B cell (primary cell): ENCODE data around the gene ESYT2. TPM values are rescaled to one million over a fixed set of nuclear protein-coding genes. Genes with fewer than 3 reads are reported as not detected.

Experiments used
- ATAC-seq: fragments of 200-7000 bp; cut with Tn5 transposase; one replicate; pipeline ENCODE4 v1.10.0; 2021; ENCODE audit warnings: low read depth, mild to moderate bottlenecking, moderate number of reproducible peaks, moderate library complexity
- CTCF ChIA-PET: fragments of 350-600 bp; sonication (Branson Sonifier 250); formaldehyde crosslinking; loops from one replicate; lab custom pipeline; 2021; ENCODE audit warnings: antibody characterized with exemption, inconsistent platforms; lab: Charles Lee
- POLR2A ChIA-PET: fragments of 350-600 bp; sonication (Branson Sonifier 250); formaldehyde crosslinking; loops from one replicate; lab custom pipeline; 2021; ENCODE audit warnings: antibody characterized with exemption; lab: Charles Lee
- DNase-seq: peaks from one replicate; pipeline ENCODE4 v3.0.0; 2013
- H2AFZ ChIP-seq: 2 replicates; pipeline ENCODE4 v1.6.1; 2012; ENCODE audit warnings: mild to moderate bottlenecking, low read depth, low read length; ENCODE audit not compliant: insufficient read depth, poor library complexity, severe bottlenecking
- H3K27ac ChIP-seq, 2 donors: 1 replicate in 1 of 2; 2 replicates in 1 of 2; pipeline ENCODE4 v1.5.1; 2012 to 2013; ENCODE audit warnings: low read length in 2 of 2, mild to moderate bottlenecking in 2 of 2, moderate library complexity in 1 of 2
- H3K27me3 ChIP-seq, 4 experiments: fragments of 200-600 bp in 1 of 4; sonication (generic) in 1 of 4; replicated peaks in 1 of 4; 1 replicate in 2 of 4; 2 replicates in 2 of 4; pipeline versions ENCODE4 v1.6.1 to v1.7.0; 2013 to 2016; ENCODE audit warnings: low read length in 3 of 4, mild to moderate bottlenecking in 2 of 4, mixed read lengths in 1 of 4, moderate library complexity in 1 of 4; ENCODE audit not compliant: insufficient read depth in 4 of 4, control insufficient read depth in 3 of 4; ENCODE audit errors: control extremely low read depth in 1 of 4
- H3K36me3 ChIP-seq, 2 experiments: replicated peaks in 1 of 2; 1 replicate in 1 of 2; 2 replicates in 1 of 2; pipeline versions ENCODE4 v1.6.1 to v1.7.1; 2013; ENCODE audit warnings: low read length in 1 of 2; ENCODE audit not compliant: insufficient read depth in 2 of 2, control insufficient read depth in 1 of 2; ENCODE audit errors: control extremely low read depth in 1 of 2, extremely low read depth in 1 of 2
- H3K4me1 ChIP-seq, 2 donors: fragments of 200-600 bp in 1 of 2; sonication (generic) in 1 of 2; 1 replicate in 1 of 2; 2 replicates in 1 of 2; pipeline versions ENCODE4 v1.5.1 to v1.6.1; 2013 to 2017; ENCODE audit warnings: low read length in 2 of 2; ENCODE audit not compliant: control insufficient read depth in 2 of 2, insufficient read depth in 2 of 2
- H3K4me2 ChIP-seq: replicated peaks from 2 replicates; pipeline ENCODE3; 2012; ENCODE audit warnings: mild to moderate bottlenecking, low read depth, low read length; ENCODE audit not compliant: poor library complexity, severe bottlenecking
- H3K4me3 ChIP-seq, 5 experiments: fragments of 200-600 bp in 1 of 5; sonication (generic) in 1 of 5; 1 replicate in 3 of 5; 2 replicates in 2 of 5; pipeline versions ENCODE4 v1.5.1 to v1.7.0; 2011 to 2016; ENCODE audit warnings: low read length in 4 of 5, mild to moderate bottlenecking in 4 of 5, low read depth in 2 of 5, control low read depth in 1 of 5, moderate library complexity in 1 of 5; ENCODE audit not compliant: insufficient read depth in 1 of 5; ENCODE audit errors: control extremely low read depth in 1 of 5, extremely low read depth in 1 of 5
- H3K79me2 ChIP-seq: fragments of 200-600 bp; sonication (generic); one replicate; pipeline ENCODE4 v1.6.0; 2016; ENCODE audit warnings: low read length; ENCODE audit not compliant: control insufficient read depth, insufficient read depth
- H3K9ac ChIP-seq: fragments of 200-600 bp; sonication (generic); 2 replicates; pipeline ENCODE4 v1.6.1; 2017; ENCODE audit warnings: mild to moderate bottlenecking, low read length, moderate library complexity
- H3K9me3 ChIP-seq, 3 donors: one replicate each; pipeline versions ENCODE4 v1.6.1 to v1.7.1; 2013; ENCODE audit warnings: low read length in 2 of 3; ENCODE audit not compliant: control insufficient read depth in 2 of 3, insufficient read depth in 1 of 3; ENCODE audit errors: control extremely low read depth in 1 of 3
- H4K20me1 ChIP-seq: 2 replicates; pipeline ENCODE4 v1.6.0; 2012; ENCODE audit warnings: mild to moderate bottlenecking, low read length; ENCODE audit not compliant: insufficient read depth, control insufficient read depth, poor library complexity, severe bottlenecking
- H3K27ac Mint-ChIP-seq: one replicate; pipeline ENCODE4 v1.8.0; 2021; ENCODE audit warnings: mixed read lengths
- H3K27me3 Mint-ChIP-seq: one replicate; pipeline ENCODE4 v1.8.0; 2021; ENCODE audit warnings: mixed read lengths
- H3K4me1 Mint-ChIP-seq: one replicate; pipeline ENCODE4 v1.8.0; 2021; ENCODE audit warnings: mixed read lengths
- H3K4me3 Mint-ChIP-seq: one replicate; pipeline ENCODE4 v1.8.0; 2021; ENCODE audit warnings: mixed read lengths
- H3K9me3 Mint-ChIP-seq: one replicate; pipeline ENCODE4 v1.8.0; 2022; ENCODE audit warnings: mixed read lengths; ENCODE audit not compliant: insufficient read depth
- EZH2 ChIP-seq: IDR thresholded peaks from 2 replicates; pipeline ENCODE4 v1.6.1; 2012; ENCODE audit warnings: borderline replicate concordance, low read depth, mild to moderate bottlenecking, moderate library complexity, low read length; ENCODE audit not compliant: insufficient read depth, poor library complexity, severe bottlenecking
- WGBS: methylation state at CpG from one replicate; pipeline ENCODE4 v1.1.5; 2013; ENCODE audit warnings: missing lambda C conversion rate; ENCODE audit not compliant: insufficient coverage; 5-methylcytosine and 5-hydroxymethylcytosine counted together
- intact Hi-C: fragments of 100-400 bp; cut with micrococcal nuclease; formaldehyde crosslinking; loops from one replicate; pipeline ENCODE4 v1.10.0; 2022
- polyA plus RNA-seq: library from polyadenylated mRNA; depleted of rRNA; stranded (reverse); fragments of >200 nt; gene quantifications from 2 replicates; pipeline ENCODE4 v1.2.3, GENCODE V29; 2012
- total RNA-seq, 2 donors: library from RNA; stranded (reverse); fragments of 120-200 nt in 1 of 2; gene quantifications; 1 replicate in 1 of 2; 2 replicates in 1 of 2; pipeline versions ENCODE4 v1.2.3 to v1.2.4, GENCODE V29; 2013 to 2022
- TF ChIP-seq, protein P1 (sequence below): fragments of 200-600 bp; IDR thresholded peaks from one replicate; pipeline ENCODE4 v1.8.0; 2022; ENCODE audit warnings: antibody characterized with exemption, mild to moderate bottlenecking

ESYT2 gene
- total and polyA plus RNA-seq, 2 donors (not counting 1 experiment from before 2014, with no cell fraction given) = 12.0 to 34.2 TPM

DNA sequence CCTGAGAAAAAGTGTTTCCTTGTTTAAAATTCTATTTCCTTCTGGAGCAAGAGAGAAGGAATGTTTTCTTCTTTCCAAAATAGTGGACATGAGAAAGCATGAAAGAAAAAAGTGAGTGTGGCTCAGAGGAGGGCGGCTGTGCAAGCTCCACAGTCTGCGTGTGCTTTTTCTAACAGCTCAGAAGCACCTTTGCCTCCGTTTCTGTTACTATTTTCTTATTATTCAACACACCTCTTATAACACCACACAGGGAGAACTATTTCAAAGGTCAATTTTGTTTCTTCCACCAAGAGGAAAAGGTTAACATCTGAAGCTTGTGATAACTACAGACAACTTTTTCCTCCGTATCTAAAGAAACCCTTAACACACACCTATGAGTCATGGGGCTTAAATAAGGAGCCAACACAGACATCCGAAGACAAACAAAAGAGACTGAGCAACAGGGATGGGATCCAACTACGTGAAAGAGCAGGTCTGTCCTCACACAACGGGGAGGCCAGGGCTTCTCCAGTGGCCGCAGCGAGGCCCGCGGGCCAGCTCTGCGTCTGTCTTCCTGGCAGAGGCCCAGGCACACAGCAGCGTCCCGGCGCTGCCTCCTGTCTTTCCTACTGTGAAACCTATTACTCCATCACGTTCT lies 88.5 kb downstream of the ESYT2 start:
- ATAC-seq = no peak
- no peak overlapping the region for H3K9ac ChIP-seq
- no peak overlapping the region for H3K4me3 ChIP-seq
- H3K79me2 ChIP-seq = no peaks in the 10 kb centered on the region
- H3K4me2 ChIP-seq = no peak overlapping the region
- CTCF ChIA-PET = no interaction called here
- H2AFZ ChIP-seq = no peak overlapping the region
- WGBS = 99% methylated on average over 15 of the region's 16 CpGs
- peaks cover 8 to 62% of the 10 kb centered on the region in 2 experiments for H3K36me3 ChIP-seq
- no peak overlapping the region for H3K27ac ChIP-seq
- no peaks in the 10 kb centered on the region for H3K4me1 ChIP-seq
- POLR2A ChIA-PET = no interaction called here
- no peak for DNase-seq
- no peaks in the 10 kb centered on the region for H4K20me1 ChIP-seq
- Mint-ChIP-seq H3K27me3 (no peaks in the 10 kb centered on the region), H3K27ac (no peak overlapping the region), H3K4me3 (no peak overlapping the region), H3K9me3 (no peaks in the 10 kb centered on the region), H3K4me1 (no peaks in the 10 kb centered on the region)
- no peaks in the 10 kb centered on the region for H3K9me3 ChIP-seq
- intact Hi-C loops = no loop called here
- H3K27me3 ChIP-seq = no peaks in the 10 kb centered on the region
- no peak for TF ChIP-seq EZH2
- TF ChIP-seq, protein P1, sequence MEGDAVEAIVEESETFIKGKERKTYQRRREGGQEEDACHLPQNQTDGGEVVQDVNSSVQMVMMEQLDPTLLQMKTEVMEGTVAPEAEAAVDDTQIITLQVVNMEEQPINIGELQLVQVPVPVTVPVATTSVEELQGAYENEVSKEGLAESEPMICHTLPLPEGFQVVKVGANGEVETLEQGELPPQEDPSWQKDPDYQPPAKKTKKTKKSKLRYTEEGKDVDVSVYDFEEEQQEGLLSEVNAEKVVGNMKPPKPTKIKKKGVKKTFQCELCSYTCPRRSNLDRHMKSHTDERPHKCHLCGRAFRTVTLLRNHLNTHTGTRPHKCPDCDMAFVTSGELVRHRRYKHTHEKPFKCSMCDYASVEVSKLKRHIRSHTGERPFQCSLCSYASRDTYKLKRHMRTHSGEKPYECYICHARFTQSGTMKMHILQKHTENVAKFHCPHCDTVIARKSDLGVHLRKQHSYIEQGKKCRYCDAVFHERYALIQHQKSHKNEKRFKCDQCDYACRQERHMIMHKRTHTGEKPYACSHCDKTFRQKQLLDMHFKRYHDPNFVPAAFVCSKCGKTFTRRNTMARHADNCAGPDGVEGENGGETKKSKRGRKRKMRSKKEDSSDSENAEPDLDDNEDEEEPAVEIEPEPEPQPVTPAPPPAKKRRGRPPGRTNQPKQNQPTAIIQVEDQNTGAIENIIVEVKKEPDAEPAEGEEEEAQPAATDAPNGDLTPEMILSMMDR = no peak

DNA sequence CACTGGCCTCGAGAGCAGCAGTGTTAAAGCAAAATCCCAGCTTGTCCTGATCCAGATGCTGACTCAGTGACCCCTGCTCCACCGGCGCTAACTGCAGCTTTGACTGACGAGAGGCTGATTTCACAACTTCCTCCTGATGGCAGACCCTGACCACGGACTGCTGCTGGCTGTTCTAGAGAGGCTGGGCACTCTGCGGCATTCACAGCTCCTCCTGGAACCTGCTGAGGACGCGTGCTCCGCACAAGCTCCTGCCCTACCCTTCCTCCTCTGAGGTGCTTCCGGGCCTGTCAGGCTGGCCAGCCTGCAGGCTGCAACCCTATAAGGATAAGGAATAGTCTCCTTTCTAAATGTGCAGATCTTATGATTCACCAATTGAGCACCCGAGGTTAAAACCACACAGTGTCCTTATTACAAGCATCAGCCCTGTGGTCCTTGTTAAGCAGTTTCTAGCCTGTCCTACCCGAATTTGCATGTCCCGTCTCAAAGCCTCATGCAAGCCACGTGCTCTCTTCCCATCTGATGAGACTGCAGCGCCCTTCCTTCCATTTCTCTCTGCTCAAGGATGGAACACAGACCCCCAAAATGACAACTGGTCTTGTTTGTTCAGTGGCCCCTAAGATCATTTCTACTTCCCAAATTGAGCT lies 89.2 kb downstream of the ESYT2 start:
- H3K36me3 ChIP-seq = peaks cover 8 to 63% of the 10 kb centered on the region in 2 experiments
- POLR2A ChIA-PET = no interaction called here
- DNase-seq = no peak

More for the DNA sequence above, 89.2 kb downstream of the ESYT2 start:
- Mint-ChIP-seq H3K4me1 (no peaks in the 10 kb centered on the region), H3K9me3 (no peaks in the 10 kb centered on the region), H3K4me3 (no peak overlapping the region), H3K27ac (no peak overlapping the region), H3K27me3 (no peaks in the 10 kb centered on the region)
- Histone ChIP-seq H3K9me3 (no peaks in the 10 kb centered on the region), H3K27ac (no peak overlapping the region), H2AFZ (no peak overlapping the region), H3K4me3 (no peak overlapping the region), H3K9ac (no peak overlapping the region), H3K4me2 (no peak overlapping the region), H3K27me3 (no peaks in the 10 kb centered on the region), H3K79me2 (no peaks in the 10 kb centered on the region), H3K4me1 (no peaks in the 10 kb centered on the region), H4K20me1 (no peaks in the 10 kb centered on the region)
- intact Hi-C loops = no loop called here
- TF ChIP-seq, protein P1 = no peak
- no peak for TF ChIP-seq EZH2
- 50% methylated on average over 14 of the region's 15 CpGs for WGBS
- ATAC-seq = no peak
- CTCF ChIA-PET = no interaction called here
